AG04450 (cell line): ENCODE results near the gene FRS2. TPM values are rescaled to one million over a fixed set of nuclear protein-coding genes. Genes with fewer than 3 reads are reported as not detected.

ENCODE experiments used
- CTCF ChIA-PET: fragments of 300-600, 350-600 bp; formaldehyde crosslinking; extraction: SDS; loops from one replicate; lab custom pipeline; 2022; ENCODE audit warnings: antibody characterized with exemption, inconsistent platforms; lab: Charles Lee
- POLR2A ChIA-PET: fragments of 350-600 bp; formaldehyde crosslinking; extraction: SDS; loops from one replicate; lab custom pipeline; 2021; ENCODE audit warnings: antibody characterized with exemption, inconsistent platforms; lab: Yijun Ruan, JAX
- DNase-seq: peaks from one replicate; pipeline ENCODE4 v3.0.0-alpha.2; 2011; ENCODE audit warnings: low read depth, low spot score
- H3K27ac ChIP-seq: one replicate; pipeline ENCODE4 v1.5.1; 2012; ENCODE audit warnings: low read depth, low read length, control low read depth
- H3K27me3 ChIP-seq: one replicate; pipeline ENCODE4 v1.6.0; 2012; ENCODE audit warnings: low read length; ENCODE audit not compliant: control insufficient read depth, insufficient read depth
- H3K4me3 ChIP-seq: 2 replicates; pipeline ENCODE4 v1.5.1; 2011; ENCODE audit warnings: mild to moderate bottlenecking, low read depth, low read length, control low read depth
- H3K9me3 ChIP-seq: 2 replicates; pipeline ENCODE4 v1.5.1; 2012; ENCODE audit warnings: low read length; ENCODE audit not compliant: control insufficient read depth, insufficient read depth
- polyA plus RNA-seq: library from polyadenylated mRNA; depleted of rRNA; stranded (reverse); fragments of >200 nt; gene quantifications from 2 replicates; pipeline ENCODE4 v1.2.3, GENCODE V29; 2011
- TF ChIP-seq, protein P1 (sequence below): IDR thresholded peaks from 2 replicates; pipeline ENCODE4 v1.5.1; 2011; ENCODE audit warnings: low read depth, low read length, control low read depth, inconsistent platforms

Gene FRS2
- polyA plus RNA-seq, 1 experiment: 41.9 TPM

- DNase-seq: no peak
- no peak overlapping the region for H3K27ac ChIP-seq
- ChIA-PET POLR2A (interaction anchor here (0.5 kb wide), 1 partner anchor 81 kb away, joined by 3 read pairs; no protein-coding TSS in a partner anchor), CTCF (interaction anchor here (0.6 to 4.7 kb wide), 2 partner anchors 12 to 17 kb away, joined by 4 to 33 read pairs; no protein-coding TSS in a partner anchor)
- no peaks in the 10 kb centered on the region; the same call in 1 of the 2 replicates for H3K9me3 ChIP-seq
- no peak overlapping the region for H3K4me3 ChIP-seq
- TF ChIP-seq, protein P1, sequence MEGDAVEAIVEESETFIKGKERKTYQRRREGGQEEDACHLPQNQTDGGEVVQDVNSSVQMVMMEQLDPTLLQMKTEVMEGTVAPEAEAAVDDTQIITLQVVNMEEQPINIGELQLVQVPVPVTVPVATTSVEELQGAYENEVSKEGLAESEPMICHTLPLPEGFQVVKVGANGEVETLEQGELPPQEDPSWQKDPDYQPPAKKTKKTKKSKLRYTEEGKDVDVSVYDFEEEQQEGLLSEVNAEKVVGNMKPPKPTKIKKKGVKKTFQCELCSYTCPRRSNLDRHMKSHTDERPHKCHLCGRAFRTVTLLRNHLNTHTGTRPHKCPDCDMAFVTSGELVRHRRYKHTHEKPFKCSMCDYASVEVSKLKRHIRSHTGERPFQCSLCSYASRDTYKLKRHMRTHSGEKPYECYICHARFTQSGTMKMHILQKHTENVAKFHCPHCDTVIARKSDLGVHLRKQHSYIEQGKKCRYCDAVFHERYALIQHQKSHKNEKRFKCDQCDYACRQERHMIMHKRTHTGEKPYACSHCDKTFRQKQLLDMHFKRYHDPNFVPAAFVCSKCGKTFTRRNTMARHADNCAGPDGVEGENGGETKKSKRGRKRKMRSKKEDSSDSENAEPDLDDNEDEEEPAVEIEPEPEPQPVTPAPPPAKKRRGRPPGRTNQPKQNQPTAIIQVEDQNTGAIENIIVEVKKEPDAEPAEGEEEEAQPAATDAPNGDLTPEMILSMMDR: 0 out of 2 replicates have a peak, but pooled peaks have one; percentile 9
- H3K27me3 ChIP-seq: no peaks in the 10 kb centered on the region
Measured at GRCh38 chr12:69583203-69583602, 113.0 kb downstream of the FRS2 start.

DNA sequence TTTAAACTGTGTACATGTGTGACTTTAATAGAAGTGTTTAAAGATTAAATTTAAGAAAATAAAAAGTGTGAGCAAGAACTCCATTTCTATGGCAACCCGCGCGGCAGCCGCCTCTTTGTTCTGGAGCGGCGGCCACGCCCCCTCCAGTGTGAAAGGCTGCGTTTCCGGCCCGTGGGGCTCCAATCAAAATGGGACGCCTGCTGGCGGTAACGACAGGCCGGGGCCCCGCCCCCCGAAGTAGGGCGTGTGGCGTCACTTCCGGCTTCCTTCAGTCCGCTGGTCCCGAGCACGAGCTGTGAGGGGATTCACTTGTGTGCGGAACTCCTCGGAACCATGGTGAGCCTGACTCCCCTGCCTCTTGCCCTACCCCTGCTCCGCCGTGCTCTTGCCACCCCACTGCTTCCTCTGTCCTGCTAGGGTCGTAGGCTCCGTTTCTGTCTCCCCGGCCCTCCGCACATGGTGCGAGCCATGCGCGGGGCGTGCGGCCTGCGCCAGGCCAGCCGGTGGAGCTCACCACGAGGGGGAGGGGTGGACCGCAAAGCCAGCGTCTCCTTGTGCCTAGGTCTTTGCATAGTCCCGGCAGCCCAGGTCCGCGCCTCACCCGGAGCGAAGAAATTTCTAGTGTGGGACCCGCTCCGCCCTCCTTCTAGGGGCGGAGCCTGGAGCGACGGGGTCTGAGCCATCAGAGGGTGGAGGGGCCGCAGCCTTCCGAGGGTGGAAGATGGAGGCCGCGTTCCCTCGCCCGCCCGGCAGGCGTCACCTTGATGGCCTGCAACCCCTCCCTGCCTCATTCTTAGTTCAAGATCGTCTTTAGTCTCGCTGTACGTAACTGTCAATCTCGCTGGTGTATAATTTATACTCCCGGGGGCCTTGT lies 115.2 kb downstream of the FRS2 start, which contains the start of gene CCT2:
CCT2 (plus strand) TSS at position 271 of the 874 bp plus-strand sequence; CDS start at position 334, 63 bp downstream.
- CTCF ChIA-PET: interaction anchor here (0.6 to 4.7 kb wide), 9 partner anchors 14 to 228 kb away, joined by 3 to 33 read pairs (median 4); no protein-coding TSS in a partner anchor
- DNase-seq: peak; percentile 85

GRCh38 chr12:69588527-69588926 lies 118.3 kb downstream of the FRS2 start:
- Histone ChIP-seq H3K4me3 (no peak overlapping the region), H3K27ac (no peak overlapping the region), H3K27me3 (no peaks in the 10 kb centered on the region), H3K9me3 (no peaks in the 10 kb centered on the region; the same call in 1 of the 2 replicates)
- TF ChIP-seq, protein P1: no peak
- no peak for DNase-seq
- POLR2A ChIA-PET: no interaction called here
- CTCF ChIA-PET: no interaction called here

More for the DNA sequence above, 115.2 kb downstream of the FRS2 start, which contains the start of gene CCT2:
- POLR2A ChIA-PET: interaction anchor here (0.5 to 1.6 kb wide), 4 partner anchors 63 to 974 kb away, joined by 3 to 5 read pairs (median 4); partner anchors contain the start of gene FRS2
- H3K9me3 ChIP-seq: no peaks in the 10 kb centered on the region; the same call in 1 of the 2 replicates
- TF ChIP-seq, protein P1: peak; percentile 60
- H3K27ac ChIP-seq: peak within 1 kb of the TSS; percentile 97
- peak within 1 kb of the TSS; percentile 100 for H3K4me3 ChIP-seq
- H3K27me3 ChIP-seq: no peaks in the 10 kb centered on the region

GRCh38 chr12:69589082-69589481 lies 118.9 kb downstream of the FRS2 start:
- ChIA-PET CTCF (interaction anchor here (0.9 to 1.6 kb wide), 2 partner anchors 9 to 51 kb away, joined by 3 to 6 read pairs; no protein-coding TSS in a partner anchor), POLR2A (no interaction called here)
- no peak for DNase-seq
- TF ChIP-seq, protein P1: no peak
- no peak overlapping the region for H3K27ac ChIP-seq
- no peaks in the 10 kb centered on the region; the same call in 1 of the 2 replicates for H3K9me3 ChIP-seq
- no peak overlapping the region for H3K4me3 ChIP-seq
- H3K27me3 ChIP-seq: no peaks in the 10 kb centered on the region
